Ovary (tissue), 9 donors: Measurements from ENCODE around the gene ARMCX1. TPM values are rescaled to one million over a fixed set of nuclear protein-coding genes. Genes with fewer than 3 reads are reported as not detected.

Experiments used
- DNase-seq, 5 donors: peaks; one replicate each; pipeline ENCODE4 v3.0.0-alpha.2; 2019 to 2020
- H3K27ac ChIP-seq, 2 donors: fragments of 200-600 bp; one replicate each; pipeline versions ENCODE4 v1.5.1 to v1.8.0; 2019 to 2022
- H3K27me3 ChIP-seq: fragments of 200-600 bp; one replicate; pipeline ENCODE4 v1.8.0; 2022
- H3K36me3 ChIP-seq: fragments of 200-600 bp; sonication (generic); one replicate; pipeline ENCODE4 v1.5.1; 2019
- H3K4me1 ChIP-seq: one replicate; pipeline ENCODE4 v1.8.1; 2013; ENCODE audit warnings: mild to moderate bottlenecking, moderate library complexity; ENCODE audit not compliant: insufficient read depth
- H3K4me3 ChIP-seq: fragments of 200-600 bp; sonication (generic); one replicate; pipeline ENCODE4 v1.5.1; 2017
- H3K9me3 ChIP-seq, 2 donors: fragments of 200-600 bp in 1 of 2; sonication (generic) in 1 of 2; one replicate each; pipeline versions ENCODE4 v1.5.1 to v1.8.1; 2013 to 2019; ENCODE audit warnings: mild to moderate bottlenecking in 1 of 2, moderate library complexity in 1 of 2
- CTCF ChIP-seq, 3 donors: fragments of 450-650 bp in 2 of 3; fragments of 200-600 bp in 1 of 3; IDR thresholded peaks; one replicate each; pipeline versions ENCODE4 v1.5.1 to v1.8.0; 2016 to 2022; ENCODE audit warnings: antibody characterized with exemption in 3 of 3, mild to moderate bottlenecking in 1 of 3
- EP300 ChIP-seq: sonication (generic); formaldehyde crosslinking; IDR thresholded peaks from one replicate; pipeline ENCODE4 v1.6.1; 2017; ENCODE audit warnings: antibody characterized with exemption
- POLR2A ChIP-seq: fragments of 450-650 bp; IDR thresholded peaks from one replicate; pipeline ENCODE4 v1.6.1; 2017; ENCODE audit warnings: antibody characterized with exemption, mild to moderate bottlenecking, moderate library complexity
- WGBS, 3 donors: extraction: QIAGEN DNeasy Blood & Tissue Kit in 1 of 3; methylation state at CpG; one replicate each; pipeline versions ENCODE4 v1.1.5 to v1.1.7; 2013 to 2017; 5-methylcytosine and 5-hydroxymethylcytosine counted together
- intact Hi-C, 4 donors: fragments of 100-400 bp; cut with DNase I; formaldehyde crosslinking; loops; one replicate each; pipeline versions ENCODE4 v1.11.0 to v1.15.1; 2022 to 2023
- polyA plus RNA-seq, 2 donors: library from polyadenylated mRNA; stranded (reverse); fragments of 200-250 nt in 1 of 2; fragments of 350-450 nt in 1 of 2; fragmentation: Illumina TruSeq in 1 of 2; extraction: RNeasy Lipid Tissue Mini Kit (QIAGEN cat#74804) in 1 of 2; gene quantifications; one replicate each; pipeline ENCODE4 v1.2.3, GENCODE V29; 2013 to 2014
- total RNA-seq, 7 donors: library from RNA; depleted of rRNA in 2 of 7; stranded (reverse); fragments of >200 nt in 2 of 7; fragmentation: NEBNext Ultra II Directional in 3 of 7; extraction: Animal tissue kit (Norgen Biotek cat#: 25700) in 3 of 7; gene quantifications; one replicate each; pipeline versions ENCODE4 v1.1.0 to v1.2.4, GENCODE V29; 2016 to 2023
- donor health status: DM: no; HTN: no; CAD: no; lungs with moderate emphysema.
- donor health status: DM: no; HTN: no; CAD: no.
- donor health status: Bipolar disorder and iron deficiency.
- donor health status: DM: yes; HTN: yes; CAD: no.
- donor health status: DM: no; HTN: no; CAD: no.
- donor health status: DM: yes; HTN: yes; CAD: no.

ARMCX1 gene
- total and polyA plus RNA-seq, 9 donors: 33.7 to 58.2 (median 51.4) TPM

GRCh38 chrX:101539116-101539515 is 11.2 kb upstream of the ARMCX1 start:
- Histone ChIP-seq H3K27ac (no peak overlapping the region), H3K27me3 (no peaks in the 10 kb centered on the region), H3K9me3 (no peaks in the 10 kb centered on the region), H3K36me3 (no peaks in the 10 kb centered on the region), H3K4me3 (no peak overlapping the region), H3K4me1 (no peaks in the 10 kb centered on the region)
- intact Hi-C loops: no loop called here
- 83 to 89% (median 88%) methylated on average over 25 of the region's 25 CpGs for WGBS, 3 donors
- DNase-seq: no peak
- TF ChIP-seq EP300 (no peak), POLR2A (no peak), CTCF (IDR thresholded peaks at IDR 0.05) (no peak)

GRCh38 chrX:101550751-101551379 is 518 bp downstream of the ARMCX1 start:
- H3K36me3 ChIP-seq: no peaks in the 10 kb centered on the region
- peak overlapping the region; percentile 49 for H3K4me3 ChIP-seq
- intact Hi-C loops: no loop called here
- no peaks in the 10 kb centered on the region for H3K4me1 ChIP-seq
- 25 to 34% (median 31%) methylated on average over 26 of the region's 26 CpGs for WGBS, 3 donors
- DNase-seq: peak; percentile 57 to 78 (median 72)
- H3K9me3 ChIP-seq: no peaks in the 10 kb centered on the region
- H3K27ac ChIP-seq: peak overlapping the region; percentile 70 to 87
- TF ChIP-seq CTCF (IDR thresholded peaks at IDR 0.05) (no peak), EP300 (no peak), POLR2A (no peak)
- no peaks in the 10 kb centered on the region for H3K27me3 ChIP-seq

GRCh38 chrX:101551380-101551767 is 1.0 kb downstream of the ARMCX1 start:
- peak overlapping the region; percentile 49 for H3K4me3 ChIP-seq
- peaks cover 0 to 3% of the 10 kb centered on the region in 2 donors for H3K9me3 ChIP-seq
- H3K27ac ChIP-seq: peak overlapping the region; percentile 70 to 87
- 33 to 44% (median 35%) methylated on average over 10 of the region's 10 CpGs for WGBS, 3 donors
- H3K36me3 ChIP-seq: no peaks in the 10 kb centered on the region
- no peaks in the 10 kb centered on the region for H3K27me3 ChIP-seq
- H3K4me1 ChIP-seq: no peaks in the 10 kb centered on the region
- no peak for DNase-seq
- intact Hi-C loops: no loop called here
- TF ChIP-seq CTCF (IDR thresholded peaks at IDR 0.05) (no peak), EP300 (no peak), POLR2A (no peak)

- no peak overlapping the region for H3K4me3 ChIP-seq
- no peak for DNase-seq
- H3K27me3 ChIP-seq: no peaks in the 10 kb centered on the region
- TF ChIP-seq CTCF (IDR thresholded peaks at IDR 0.05) (no peak), EP300 (no peak), POLR2A (no peak)
- H3K4me1 ChIP-seq: no peaks in the 10 kb centered on the region
- peaks cover 0 to 3% of the 10 kb centered on the region in 2 donors for H3K9me3 ChIP-seq
- no peak overlapping the region for H3K27ac ChIP-seq
- 74 to 82% (median 77%) methylated on average over 23 of the region's 23 CpGs for WGBS, 3 donors
- intact Hi-C loops: no loop called here
- no peaks in the 10 kb centered on the region for H3K36me3 ChIP-seq
Measured at GRCh38 chrX:101552714-101553113, 2.4 kb downstream of the ARMCX1 start.
